GM12878 (cell line): ENCODE data around the gene ARVCF. TPM values are rescaled to one million over a fixed set of nuclear protein-coding genes. Genes with fewer than 3 reads are reported as not detected.

Experiments used
- ATAC-seq: fragments of 200-7000 bp; cut with Tn5 transposase; 3 replicates; pipeline ENCODE4 v1.9.1; 2020; ENCODE audit warnings: mild to moderate bottlenecking, moderate library complexity
- BruUV-seq: library from RNA; stranded (reverse); fragments of 400-500 nt; replicated peaks from 2 replicates; lab custom pipeline; 2021; lab: Mats Ljungman, UMichigan
- CTCF ChIA-PET: fragments of 300-600 bp; sonication (Branson Sonifier 250); formaldehyde crosslinking; extraction: SDS; loops from one replicate; lab custom pipeline; 2021; ENCODE audit warnings: inconsistent platforms; lab: Yijun Ruan, JAX
- POLR2A ChIA-PET: fragments of 350-600 bp; formaldehyde crosslinking; extraction: SDS; loops from one replicate; lab custom pipeline; 2021; ENCODE audit warnings: inconsistent platforms; lab: Charles Lee
- RAD21 ChIA-PET: fragments of 300-600 bp; sonication (Branson Sonifier 250); formaldehyde crosslinking; loops from one replicate; lab custom pipeline; 2023; ENCODE audit warnings: antibody characterized with exemption; ENCODE audit not compliant: unreplicated experiment; lab: Charles Lee
- SMC1A ChIA-PET: fragments of 300-600 bp; sonication (Branson Sonifier 250); formaldehyde crosslinking; loops from one replicate; lab custom pipeline; 2023; ENCODE audit not compliant: unreplicated experiment, uncharacterized antibody; lab: Charles Lee
- DNase-seq: peaks from one replicate; pipeline ENCODE4 v3.0.0-alpha.2; 2011; ENCODE audit warnings: low read depth, low spot score
- FAIRE-seq: peaks from 3 replicates; lab custom pipeline; 2011; peaks lifted over from hg19 to GRCh38; lab: Jason Lieb, UNC
- H2AFZ ChIP-seq: 2 replicates; pipeline ENCODE4 v1.6.0; 2011; ENCODE audit warnings: low read depth, low read length, control low read depth; ENCODE audit not compliant: control insufficient read depth
- H3K27ac ChIP-seq: 2 replicates; pipeline ENCODE4 v1.5.1; 2011; ENCODE audit warnings: control low read depth; ENCODE audit not compliant: control insufficient read depth, insufficient read depth
- H3K27me3 ChIP-seq, 2 experiments: replicated peaks in 1 of 2; 2 replicates each; pipeline versions ENCODE4 v1.6.0 to v1.6.1; 2011; ENCODE audit warnings: low read length in 1 of 2; ENCODE audit not compliant: control insufficient read depth in 2 of 2, insufficient read depth in 2 of 2
- H3K36me3 ChIP-seq, 2 experiments: 2 replicates each; pipeline ENCODE4 v1.5.1; 2011; ENCODE audit warnings: low read length in 1 of 2; ENCODE audit not compliant: control insufficient read depth in 2 of 2, insufficient read depth in 2 of 2
- H3K4me1 ChIP-seq: 2 replicates; pipeline ENCODE4 v1.6.1; 2011; ENCODE audit warnings: mild to moderate bottlenecking, low read length, moderate library complexity, mixed read lengths; ENCODE audit not compliant: control insufficient read depth, insufficient read depth
- H3K4me2 ChIP-seq: 2 replicates; pipeline ENCODE4 v1.6.0; 2011; ENCODE audit warnings: control low read depth; ENCODE audit not compliant: control insufficient read depth, insufficient read depth
- H3K4me3 ChIP-seq: fragments of 200-600 bp; sonication (generic); 2 replicates; pipeline ENCODE4 v1.5.1; 2016
- H3K79me2 ChIP-seq: 2 replicates; pipeline ENCODE4 v1.6.0; 2011; ENCODE audit warnings: low read length; ENCODE audit not compliant: control insufficient read depth, insufficient read depth
- H3K9ac ChIP-seq: 2 replicates; pipeline ENCODE4 v1.8.0; 2011; ENCODE audit warnings: low read length, control low read depth, mixed read lengths; ENCODE audit not compliant: control insufficient read depth, insufficient read depth
- H3K9me3 ChIP-seq: replicated peaks from 3 replicates; pipeline ENCODE4 v1.5.1; 2011; ENCODE audit warnings: mild to moderate bottlenecking, low read length; ENCODE audit not compliant: control insufficient read depth, insufficient read depth
- H4K20me1 ChIP-seq: 2 replicates; pipeline ENCODE4 v1.6.0; 2011; ENCODE audit not compliant: control insufficient read depth, insufficient read depth
- ASH2L ChIP-seq: fragments of 300-600, 200-600 bp; sonication (generic); IDR thresholded peaks from 2 replicates; pipeline ENCODE4 v1.6.1; 2017; ENCODE audit warnings: low read depth, mild to moderate bottlenecking, borderline replicate concordance
- BCL3 ChIP-seq: IDR thresholded peaks from 2 replicates; pipeline ENCODE4 v1.6.1; 2011; ENCODE audit warnings: borderline replicate concordance, low read depth, mild to moderate bottlenecking, moderate library complexity, low read length; ENCODE audit not compliant: insufficient read depth, poor library complexity, severe bottlenecking
- BCLAF1 ChIP-seq: fragments of 450-650 bp; IDR thresholded peaks from 2 replicates; pipeline ENCODE4 v1.6.1; 2017; ENCODE audit warnings: antibody characterized with exemption, mild to moderate bottlenecking, moderate library complexity
- CHD2 ChIP-seq: IDR thresholded peaks from 2 replicates; pipeline ENCODE4 v1.6.1; 2011; ENCODE audit warnings: low read depth, low read length, improper control_type of control experiment, borderline replicate concordance
- PRDM15 ChIP-seq: fragments of 450-650 bp; formaldehyde crosslinking; IDR thresholded peaks from 2 replicates; pipeline ENCODE4 v1.4.0; 2020; ENCODE audit warnings: mild to moderate bottlenecking, moderate library complexity
- SIX5 ChIP-seq: IDR thresholded peaks from 2 replicates; pipeline ENCODE4 v1.6.1; 2011; ENCODE audit warnings: mild to moderate bottlenecking, low read depth, low read length, moderate library complexity; ENCODE audit not compliant: severe bottlenecking
- STAT1 ChIP-seq: fragments of 450-650 bp; conservative IDR thresholded peaks from 2 replicates; pipeline ENCODE4 v1.6.1; 2014; ENCODE audit warnings: antibody characterized with exemption, mild to moderate bottlenecking
- YBX1 ChIP-seq: fragments of 450-650 bp; IDR thresholded peaks from 2 replicates; pipeline ENCODE4 v1.6.1; 2016; ENCODE audit warnings: antibody characterized with exemption
- ZNF207 ChIP-seq: fragments of 450-650 bp; IDR thresholded peaks from 2 replicates; pipeline ENCODE4 v1.6.1; 2014; ENCODE audit warnings: antibody characterized with exemption, mild to moderate bottlenecking, borderline replicate concordance
- WGBS: methylation state at CpG from one replicate; pipeline ENCODE4 v1.1.6; 2016; ENCODE audit warnings: low lambda C conversion rate; ENCODE audit not compliant: insufficient replicate concordance, insufficient coverage; ENCODE audit errors: missing lambda C conversion rate; 5-methylcytosine and 5-hydroxymethylcytosine counted together
- in situ Hi-C: fragments of 300-500 bp; cut with MboI; formaldehyde crosslinking; loops from 9 replicates; pipeline ENCODE4 v1.14.3; 2018; ENCODE audit warnings: mixed read lengths
- intact Hi-C: fragments of 100-400 bp; cut with micrococcal nuclease; formaldehyde crosslinking; loops from one replicate; pipeline ENCODE4 v1.14.2; 2022; ENCODE audit not compliant: unreplicated experiment
- polyA plus RNA-seq, 11 experiments: library from polyadenylated mRNA; depleted of rRNA in 4 of 11; unstranded in 6 of 11; stranded (reverse) in 5 of 11; fragments of >200 nt; fragmentation: Nextera tagmentation in 4 of 11; fragmentation: Illumina TruSeq in 1 of 11; extraction: Ambion mirVana in 4 of 11; extraction: Trizol in 1 of 11; gene quantifications; 1 replicate in 1 of 11; 2 replicates in 10 of 11; pipeline versions ENCODE4 v1.2.1 to v1.2.3, GENCODE V29; 2011 to 2016; ENCODE audit warnings: inconsistent platforms in 2 of 11, missing spikeins in 2 of 11, low read depth in 1 of 11
- total RNA-seq, 4 experiments: library from RNA; depleted of rRNA in 3 of 4; stranded (reverse); fragments of >200 nt in 3 of 4; fragmentation: Illumina TruSeq in 1 of 4; extraction: Trizol in 1 of 4; gene quantifications; 2 replicates each; pipeline versions ENCODE4 v1.2.1 to v1.2.3, GENCODE V29; 2013 to 2021
- TF ChIP-seq, protein P1 (sequence below): fragments of 450-650 bp; conservative IDR thresholded peaks from 2 replicates; pipeline ENCODE4 v1.6.1; 2017; ENCODE audit warnings: mild to moderate bottlenecking, moderate library complexity

ARVCF gene
- total and polyA plus RNA-seq, 10 of the 15 experiments (the other 5 are each of a cell fraction or from before 2014, with no cell fraction given), result 0.13 to 1.9 (median 1.0) TPM; not detected in 2

DNA sequence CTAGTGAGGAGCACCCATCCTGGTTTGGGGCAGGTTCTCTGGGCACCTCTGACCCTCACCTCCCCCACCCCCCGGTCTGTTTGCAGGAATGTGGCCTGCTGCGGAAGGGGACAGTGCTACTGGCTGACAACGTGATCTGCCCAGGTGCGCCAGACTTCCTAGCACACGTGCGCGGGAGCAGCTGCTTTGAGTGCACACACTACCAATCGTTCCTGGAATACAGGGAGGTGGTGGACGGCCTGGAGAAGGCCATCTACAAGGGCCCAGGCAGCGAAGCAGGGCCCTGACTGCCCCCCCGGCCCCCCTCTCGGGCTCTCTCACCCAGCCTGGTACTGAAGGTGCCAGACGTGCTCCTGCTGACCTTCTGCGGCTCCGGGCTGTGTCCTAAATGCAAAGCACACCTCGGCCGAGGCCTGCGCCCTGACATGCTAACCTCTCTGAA, 48.2 kb downstream of the ARVCF start:
- ChIA-PET CTCF (interaction anchor here (2.4 kb wide), 1 partner anchor 161 kb away, joined by 7 read pairs; no protein-coding TSS in a partner anchor), RAD21 (interaction anchor here (0.7 kb wide), 1 partner anchor 45 kb away, joined by 3 read pairs; no protein-coding TSS in a partner anchor), SMC1A (no interaction called here), POLR2A (no interaction called here)
- no peak for DNase-seq
- Histone ChIP-seq H2AFZ (no peak overlapping the region), H4K20me1 (no peaks in the 10 kb centered on the region), H3K4me3 (no peak overlapping the region), H3K27ac (no peak overlapping the region), H3K9ac (no peak overlapping the region), H3K4me1 (no peaks in the 10 kb centered on the region), H3K4me2 (no peak overlapping the region), H3K36me3 (peaks cover 0 to 2% of the 10 kb centered on the region in 2 experiments; a peak in 3 of 4 replicates), H3K79me2 (no peaks in the 10 kb centered on the region), H3K9me3 (no peaks in the 10 kb centered on the region), H3K27me3 (no peaks in the 10 kb centered on the region)
- 81% methylated on average over 17 of the region's 18 CpGs for WGBS
- in situ Hi-C loops, result no loop called here
- intact Hi-C loops, result no loop called here
- FAIRE-seq, result no peak
- ATAC-seq, result no peak
- no TSS peak for BruUV-seq
- TF ChIP-seq YBX1 (no peak), STAT1 (no peak), BCLAF1 (no peak), ASH2L (no peak), CHD2 (no peak), SIX5 (no peak), ZNF207 (no peak), BCL3 (no peak), PRDM15 (CRISPR knock-in tag) (no peak)
- TF ChIP-seq, protein P1, sequence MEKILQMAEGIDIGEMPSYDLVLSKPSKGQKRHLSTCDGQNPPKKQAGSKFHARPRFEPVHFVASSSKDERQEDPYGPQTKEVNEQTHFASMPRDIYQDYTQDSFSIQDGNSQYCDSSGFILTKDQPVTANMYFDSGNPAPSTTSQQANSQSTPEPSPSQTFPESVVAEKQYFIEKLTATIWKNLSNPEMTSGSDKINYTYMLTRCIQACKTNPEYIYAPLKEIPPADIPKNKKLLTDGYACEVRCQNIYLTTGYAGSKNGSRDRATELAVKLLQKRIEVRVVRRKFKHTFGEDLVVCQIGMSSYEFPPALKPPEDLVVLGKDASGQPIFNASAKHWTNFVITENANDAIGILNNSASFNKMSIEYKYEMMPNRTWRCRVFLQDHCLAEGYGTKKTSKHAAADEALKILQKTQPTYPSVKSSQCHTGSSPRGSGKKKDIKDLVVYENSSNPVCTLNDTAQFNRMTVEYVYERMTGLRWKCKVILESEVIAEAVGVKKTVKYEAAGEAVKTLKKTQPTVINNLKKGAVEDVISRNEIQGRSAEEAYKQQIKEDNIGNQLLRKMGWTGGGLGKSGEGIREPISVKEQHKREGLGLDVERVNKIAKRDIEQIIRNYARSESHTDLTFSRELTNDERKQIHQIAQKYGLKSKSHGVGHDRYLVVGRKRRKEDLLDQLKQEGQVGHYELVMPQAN, result no peak
